Transverse colon (tissue), 4 donors: ENCODE measurements around the gene GATA5. TPM values are rescaled to one million over a fixed set of nuclear protein-coding genes. Genes with fewer than 3 reads are reported as not detected.

Experiments
- DNase-seq: peaks from one replicate; pipeline ENCODE4 v3.0.0-alpha.2; 2019
- H3K27ac ChIP-seq, 4 donors: fragments of 200-600 bp; sonication (generic); 2 replicates each; pipeline ENCODE4 v1.5.1; 2016 to 2018; ENCODE audit warnings: inconsistent platforms in 4 of 4
- H3K27me3 ChIP-seq: fragments of 200-600 bp; sonication (generic); 2 replicates; pipeline ENCODE4 v1.5.1; 2017; ENCODE audit warnings: inconsistent platforms
- H3K36me3 ChIP-seq, 4 donors: fragments of 200-600 bp; sonication (generic); 2 replicates each; pipeline ENCODE4 v1.5.1; 2017 to 2019; ENCODE audit warnings: inconsistent platforms in 4 of 4
- H3K4me1 ChIP-seq, 4 donors: fragments of 200-600 bp; sonication (generic); 2 replicates each; pipeline ENCODE4 v1.5.1; 2017 to 2020; ENCODE audit warnings: inconsistent platforms in 4 of 4
- H3K4me3 ChIP-seq, 4 donors: fragments of 200-600 bp; sonication (generic); 1 replicate in 1 of 4; 2 replicates in 3 of 4; pipeline versions ENCODE4 v1.5.1 to v1.6.1; 2017 to 2019; ENCODE audit warnings: inconsistent platforms in 4 of 4
- H3K9me3 ChIP-seq, 2 donors: fragments of 200-600 bp; sonication (generic); 2 replicates each; pipeline ENCODE4 v1.5.1; 2017 to 2019; ENCODE audit warnings: inconsistent platforms in 2 of 2
- EP300 ChIP-seq: sonication (generic); formaldehyde crosslinking; IDR thresholded peaks from one replicate; pipeline ENCODE4 v1.6.1; 2017; ENCODE audit warnings: antibody characterized with exemption, low read depth
- POLR2A ChIP-seq: fragments of 450-650 bp; IDR thresholded peaks from one replicate; pipeline ENCODE4 v1.6.1; 2016; ENCODE audit warnings: antibody characterized with exemption, mild to moderate bottlenecking, moderate library complexity
- POLR2AphosphoS5 ChIP-seq, 3 donors: sonication (generic); formaldehyde crosslinking; IDR thresholded peaks; one replicate each; pipeline ENCODE4 v1.6.1; 2016; ENCODE audit warnings: antibody characterized with exemption in 3 of 3
- WGBS, 2 donors: methylation state at CpG; one replicate each; pipeline ENCODE4 v1.1.5; 2018; ENCODE audit warnings: low coverage in 1 of 2; 5-methylcytosine and 5-hydroxymethylcytosine counted together
- in situ Hi-C, 4 donors: fragments of 200-750 bp; cut with MboI; loops; one replicate each; pipeline versions ENCODE4 v1.15.0 to v1.15.1; 2017; ENCODE audit warnings: low sequenced_read_pairs in 3 of 4, low pct_ligation_motif_present in 1 of 4, low pct_unique_long_range_greater_than_20kb in 1 of 4
- intact Hi-C: fragments of 100-400 bp; cut with DNase I; formaldehyde crosslinking; loops from one replicate; pipeline ENCODE4 v1.15.1; 2023; ENCODE audit warnings: low total_unique reads
- total RNA-seq, 4 donors: library from RNA; depleted of rRNA; stranded (reverse); fragments of >200 nt; gene quantifications; one replicate each; pipeline ENCODE4 v1.1.0, GENCODE V29; 2016
- TF ChIP-seq, protein P1 (sequence below), 5 experiments: fragments of 200-600 bp in 3 of 5; fragments of 450-650 bp in 2 of 5; sonication (generic) in 3 of 5; IDR thresholded peaks; 1 replicate in 2 of 5; 2 replicates in 3 of 5; pipeline ENCODE4 v1.5.1; 2016 to 2017; ENCODE audit warnings: antibody characterized with exemption in 5 of 5, inconsistent platforms in 3 of 5, mild to moderate bottlenecking in 2 of 5, moderate library complexity in 1 of 5

The GATA5 gene
- total RNA-seq, 4 donors from 2014 or later, result not detected

DNA sequence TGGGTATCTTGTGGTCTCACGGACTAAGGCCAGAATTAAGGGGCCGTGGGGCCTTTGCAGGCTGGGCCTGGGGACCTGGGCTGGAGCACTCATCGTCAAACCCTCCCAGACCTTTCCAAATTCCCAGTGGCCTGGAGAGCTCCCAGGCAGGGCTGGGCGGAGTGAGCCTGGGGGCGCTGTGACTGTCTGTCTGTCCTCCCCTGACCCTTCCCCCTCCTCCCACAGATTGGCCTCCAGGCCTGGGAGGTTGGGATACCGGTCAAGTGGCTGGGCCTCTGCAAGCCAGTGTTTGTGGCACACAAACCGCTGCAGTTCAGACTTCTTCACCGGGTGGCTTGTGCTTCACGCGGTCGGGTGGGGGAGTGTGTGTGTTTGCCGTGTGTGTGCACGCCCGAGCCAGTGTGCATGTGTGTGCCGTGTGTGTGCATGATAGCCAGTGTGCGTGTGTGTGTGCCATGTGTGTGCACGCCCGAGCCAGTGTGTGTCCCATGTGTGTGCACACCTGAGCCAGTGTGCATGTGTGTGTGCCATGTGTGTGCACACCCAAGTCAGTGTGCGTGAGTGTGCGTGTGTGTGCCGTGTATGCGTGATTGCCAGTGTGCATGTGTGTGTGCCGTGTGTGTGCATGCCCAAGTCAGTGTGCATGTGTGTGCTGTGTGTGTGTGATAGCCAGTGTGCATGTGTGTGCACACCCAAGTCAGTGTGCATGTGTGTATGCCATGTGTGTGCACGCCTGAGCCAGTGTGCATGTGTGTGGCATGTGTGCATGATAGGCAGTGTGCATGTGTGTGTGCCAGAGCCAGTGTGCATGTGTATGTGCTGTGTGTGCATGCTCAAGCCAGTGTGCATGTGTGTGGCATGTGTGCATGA, 54.7 kb downstream of the GATA5 start:
- TF ChIP-seq POLR2A, result no peak
- no peak for TF ChIP-seq EP300
- TF ChIP-seq, protein P1, sequence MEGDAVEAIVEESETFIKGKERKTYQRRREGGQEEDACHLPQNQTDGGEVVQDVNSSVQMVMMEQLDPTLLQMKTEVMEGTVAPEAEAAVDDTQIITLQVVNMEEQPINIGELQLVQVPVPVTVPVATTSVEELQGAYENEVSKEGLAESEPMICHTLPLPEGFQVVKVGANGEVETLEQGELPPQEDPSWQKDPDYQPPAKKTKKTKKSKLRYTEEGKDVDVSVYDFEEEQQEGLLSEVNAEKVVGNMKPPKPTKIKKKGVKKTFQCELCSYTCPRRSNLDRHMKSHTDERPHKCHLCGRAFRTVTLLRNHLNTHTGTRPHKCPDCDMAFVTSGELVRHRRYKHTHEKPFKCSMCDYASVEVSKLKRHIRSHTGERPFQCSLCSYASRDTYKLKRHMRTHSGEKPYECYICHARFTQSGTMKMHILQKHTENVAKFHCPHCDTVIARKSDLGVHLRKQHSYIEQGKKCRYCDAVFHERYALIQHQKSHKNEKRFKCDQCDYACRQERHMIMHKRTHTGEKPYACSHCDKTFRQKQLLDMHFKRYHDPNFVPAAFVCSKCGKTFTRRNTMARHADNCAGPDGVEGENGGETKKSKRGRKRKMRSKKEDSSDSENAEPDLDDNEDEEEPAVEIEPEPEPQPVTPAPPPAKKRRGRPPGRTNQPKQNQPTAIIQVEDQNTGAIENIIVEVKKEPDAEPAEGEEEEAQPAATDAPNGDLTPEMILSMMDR (IDR thresholded peaks at IDR 0.05), result no peak
- no peak for TF ChIP-seq POLR2AphosphoS5 (IDR thresholded peaks at IDR 0.05)
- no peaks in the 10 kb centered on the region for H3K36me3 ChIP-seq
- no peak overlapping the region for H3K4me3 ChIP-seq
- in situ Hi-C loops, result no loop called here
- intact Hi-C loops, result no loop called here
- H3K27ac ChIP-seq, result no peak overlapping the region
- H3K9me3 ChIP-seq, result no peaks in the 10 kb centered on the region
- no peaks in the 10 kb centered on the region for H3K4me1 ChIP-seq
- no peaks in the 10 kb centered on the region for H3K27me3 ChIP-seq
- 95% methylated on average over 20 of the region's 24 CpGs; no CpG with 5 or more reads in 1 of the 2 donors for WGBS, 2 donors
- DNase-seq, result no peak

DNA sequence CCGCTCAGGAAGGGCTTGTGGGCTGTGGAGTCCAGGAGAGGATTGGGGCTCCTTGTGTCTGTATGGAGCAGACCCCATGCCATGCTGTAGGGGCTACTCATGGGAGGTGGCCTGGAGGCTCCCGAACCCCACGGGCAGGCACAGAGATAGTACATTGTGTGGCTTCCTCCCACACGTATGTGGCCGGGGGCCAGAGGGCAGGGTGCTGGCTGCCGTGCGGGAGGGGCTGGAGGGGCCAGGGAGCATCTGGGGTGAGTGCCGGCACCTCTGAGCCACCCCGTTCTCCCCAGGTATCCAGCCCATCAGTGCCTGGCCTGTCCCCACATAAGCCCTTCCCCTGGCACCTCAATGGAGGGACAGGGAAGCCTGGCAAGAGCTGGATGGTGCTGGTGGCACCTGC, 56.0 kb downstream of the GATA5 start:
- Histone ChIP-seq H3K9me3 (no peaks in the 10 kb centered on the region), H3K4me3 (no peak overlapping the region), H3K27me3 (no peaks in the 10 kb centered on the region), H3K4me1 (peaks cover 0 to under 1% (median 0%) of the 10 kb centered on the region in 4 donors), H3K27ac (no peak overlapping the region), H3K36me3 (no peaks in the 10 kb centered on the region)
- no peak for DNase-seq
- in situ Hi-C loops, result no loop called here
- TF ChIP-seq POLR2AphosphoS5 (IDR thresholded peaks at IDR 0.05) (no peak), POLR2A (no peak), EP300 (no peak)
- TF ChIP-seq, protein P1 (IDR thresholded peaks at IDR 0.05), result no peak
- 83% methylated on average over 2 of the region's 9 CpGs; no CpG with 5 or more reads in 1 of the 2 donors for WGBS, 2 donors
- intact Hi-C loops, result loop anchor here (10.0 kb wide), 2 partner anchors 195 to 765 kb away; no protein-coding TSS in a partner anchor

DNA sequence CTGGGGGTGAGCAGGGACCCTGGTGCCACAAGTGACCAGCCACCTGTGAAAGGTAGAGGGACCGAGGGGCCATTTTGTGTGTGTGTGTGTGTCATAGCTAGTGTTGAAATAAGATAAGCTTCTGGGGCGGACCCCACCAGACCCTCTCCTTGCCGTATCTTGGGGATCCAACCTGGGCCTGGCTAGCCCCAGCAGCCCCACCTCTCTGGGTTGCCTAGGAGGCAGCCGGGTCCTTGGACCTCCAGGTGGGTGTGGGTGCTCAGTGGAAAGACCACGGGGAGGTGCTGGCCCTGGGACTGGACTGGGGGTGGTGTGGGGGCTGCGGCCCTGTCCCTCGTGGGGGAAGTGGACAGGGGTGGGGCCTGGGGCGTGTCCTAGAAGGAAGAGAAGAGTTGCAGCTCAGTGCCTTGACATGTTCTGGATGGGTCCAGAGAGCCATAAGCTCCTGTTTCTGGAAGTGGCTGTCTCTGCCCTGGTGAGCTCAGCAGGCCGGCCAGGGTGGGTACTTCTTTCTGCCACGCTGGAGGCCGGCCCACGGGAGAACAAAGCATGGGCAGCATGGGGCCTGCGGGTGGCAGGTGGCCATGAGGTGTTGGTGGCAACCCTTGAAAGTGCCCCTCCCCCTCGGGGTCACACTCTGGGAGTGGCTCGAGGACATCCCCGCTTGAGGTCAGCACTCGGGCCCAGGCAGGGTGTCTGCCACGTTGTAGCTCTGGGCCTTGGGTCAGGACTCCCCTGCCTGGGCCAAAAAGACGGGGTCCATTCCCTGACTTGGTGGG, 56.9 kb downstream of the GATA5 start:
- Histone ChIP-seq H3K27ac (no peak overlapping the region), H3K4me3 (no peak overlapping the region), H3K36me3 (no peaks in the 10 kb centered on the region), H3K4me1 (peaks cover 5 to 9% (median 7%) of the 10 kb centered on the region in 4 donors), H3K9me3 (no peaks in the 10 kb centered on the region), H3K27me3 (no peaks in the 10 kb centered on the region)
- TF ChIP-seq, protein P1 (IDR thresholded peaks at IDR 0.05), result no peak
- TF ChIP-seq POLR2A, result no peak
- TF ChIP-seq POLR2AphosphoS5 (IDR thresholded peaks at IDR 0.05), result no peak
- no peak for TF ChIP-seq EP300
- in situ Hi-C loops (no loop called here), intact Hi-C loops (loop anchor here (10.0 kb wide), 2 partner anchors 196 to 764 kb away; no protein-coding TSS in a partner anchor)
- no peak for DNase-seq
- WGBS, 2 donors, result 80% methylated on average over 18 of the region's 19 CpGs; no CpG with 5 or more reads in 1 of the 2 donors
